Measurements from ENCODE around the gene PLSCR2. TPM values are rescaled to one million over a fixed set of nuclear protein-coding genes. Genes with fewer than 3 reads are reported as not detected.

The PLSCR2 gene
- total and polyA plus RNA-seq, 4 donors: 0.25 TPM; not detected in 3

- no peak for DNase-seq (ENCODE audit: low spot score)
- H3K9me3 ChIP-seq (ENCODE audit: control insufficient read depth in 4 of 4, low read length in 3 of 4): no peaks in the 10 kb centered on the region
- no peak overlapping the region for H3K9ac ChIP-seq (ENCODE audit: low read depth in 1 of 2, low read length in 2 of 2)
- H3K27me3 ChIP-seq (ENCODE audit: control insufficient read depth in 4 of 4, insufficient read depth in 4 of 4, low read length in 3 of 4): no peaks in the 10 kb centered on the region
- H3K4me1 ChIP-seq (ENCODE audit: control insufficient read depth in 4 of 4, insufficient read depth in 4 of 4, low read length in 3 of 4): peaks cover 0 to under 1% (median 0%) of the 10 kb centered on the region in 4 donors
- H3K36me3 ChIP-seq (ENCODE audit: control insufficient read depth in 4 of 4, insufficient read depth in 3 of 4, low read depth in 1 of 4, low read length in 3 of 4): no peaks in the 10 kb centered on the region
- H3K4me3 ChIP-seq (ENCODE audit: low read depth in 1 of 3, low read length in 3 of 3): no peak overlapping the region
- 96% methylated on average over 2 of the region's 2 CpGs for WGBS
- TF ChIP-seq REST (IDR thresholded peaks at IDR 0.05) (no peak), HNF4A (conservative IDR thresholded peaks at IDR 0.05) (no peak), TAF1 (conservative IDR thresholded peaks at IDR 0.05) (no peak), NR2F2 (IDR thresholded peaks at IDR 0.05) (no peak), GABPA (IDR thresholded peaks at IDR 0.05 in 1 of 2, conservative IDR thresholded peaks at IDR 0.05 in 1 of 2) (no peak), HNF4G (IDR thresholded peaks at IDR 0.05) (no peak), RAD21 (IDR thresholded peaks at IDR 0.05) (no peak), CTCF (IDR thresholded peaks at IDR 0.05; ENCODE audit: low read depth, low read length, missing input control) (no peak), FOXA2 (IDR thresholded peaks at IDR 0.05) (no peak), YY1 (IDR thresholded peaks at IDR 0.05) (no peak)
- TF ChIP-seq, protein P1, sequence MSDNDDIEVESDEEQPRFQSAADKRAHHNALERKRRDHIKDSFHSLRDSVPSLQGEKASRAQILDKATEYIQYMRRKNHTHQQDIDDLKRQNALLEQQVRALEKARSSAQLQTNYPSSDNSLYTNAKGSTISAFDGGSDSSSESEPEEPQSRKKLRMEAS (IDR thresholded peaks at IDR 0.05): no peak
- TF ChIP-seq, protein P2, sequence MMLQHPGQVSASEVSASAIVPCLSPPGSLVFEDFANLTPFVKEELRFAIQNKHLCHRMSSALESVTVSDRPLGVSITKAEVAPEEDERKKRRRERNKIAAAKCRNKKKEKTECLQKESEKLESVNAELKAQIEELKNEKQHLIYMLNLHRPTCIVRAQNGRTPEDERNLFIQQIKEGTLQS (IDR thresholded peaks at IDR 0.05): no peak
- H3K27ac ChIP-seq (ENCODE audit: low read depth in 1 of 2, low read length in 2 of 2): no peak overlapping the region
These were observed 5.3 kb downstream of the PLSCR2 start for GRCh38 chr3:146464005-146464595.

GRCh38 chr3:146454796-146455195 lies 14.6 kb downstream of the PLSCR2 start:
- no peaks in the 10 kb centered on the region for H3K36me3 ChIP-seq (ENCODE audit: control insufficient read depth in 4 of 4, insufficient read depth in 3 of 4, low read depth in 1 of 4, low read length in 3 of 4)
- DNase-seq (ENCODE audit: low spot score): no peak
- 82% methylated on average over 3 of the region's 3 CpGs for WGBS
- H3K4me1 ChIP-seq (ENCODE audit: control insufficient read depth in 4 of 4, insufficient read depth in 4 of 4, low read length in 3 of 4): no peaks in the 10 kb centered on the region
- H3K9me3 ChIP-seq (ENCODE audit: control insufficient read depth in 4 of 4, low read length in 3 of 4): no peaks in the 10 kb centered on the region
- no peak overlapping the region for H3K4me3 ChIP-seq (ENCODE audit: low read depth in 1 of 3, low read length in 3 of 3)
- no peaks in the 10 kb centered on the region for H3K27me3 ChIP-seq (ENCODE audit: control insufficient read depth in 4 of 4, insufficient read depth in 4 of 4, low read length in 3 of 4)
- H3K27ac ChIP-seq (ENCODE audit: low read depth in 1 of 2, low read length in 2 of 2): no peak overlapping the region
- TF ChIP-seq TAF1 (conservative IDR thresholded peaks at IDR 0.05): no peak
- TF ChIP-seq GABPA (IDR thresholded peaks at IDR 0.05 in 1 of 2, conservative IDR thresholded peaks at IDR 0.05 in 1 of 2): no peak
- no peak for TF ChIP-seq YY1 (IDR thresholded peaks at IDR 0.05)
- TF ChIP-seq NR2F2 (IDR thresholded peaks at IDR 0.05): no peak
- no peak for TF ChIP-seq FOXA1 (IDR thresholded peaks at IDR 0.05)
- no peak overlapping the region for H3K9ac ChIP-seq (ENCODE audit: low read depth in 1 of 2, low read length in 2 of 2)

All from liver (tissue), 9 donors.